GM19099 (cell line): ENCODE data around the gene SUPT4H1.

Experiments
- POLR2A ChIP-seq: IDR thresholded peaks from 3 replicates; pipeline ENCODE4 v1.6.1; 2011; ENCODE audit warnings: low read depth; ENCODE audit not compliant: insufficient read length; ENCODE audit errors: extremely low read depth

Gene SUPT4H1

DNA sequence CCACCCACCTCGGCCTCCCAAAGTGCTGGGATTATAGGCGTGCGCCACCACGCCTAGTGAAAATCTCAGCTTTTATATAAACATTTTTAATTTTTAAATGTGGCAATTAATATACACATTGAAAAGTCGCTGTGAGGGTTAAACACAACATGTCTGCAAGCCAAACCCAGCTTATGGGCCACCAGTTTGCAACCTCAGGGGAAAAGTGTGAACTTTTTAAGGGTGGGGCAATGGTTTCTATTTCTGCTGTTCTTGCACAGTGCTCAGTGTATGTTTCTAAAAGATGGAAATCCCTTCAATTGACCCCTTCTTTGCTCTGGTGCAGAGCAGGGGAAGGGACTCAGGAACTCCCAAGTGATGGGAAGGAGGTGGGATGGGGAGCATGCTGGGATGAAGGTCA, 18.3 kb upstream of the SUPT4H1 start:
- no peak for TF ChIP-seq POLR2A

DNA sequence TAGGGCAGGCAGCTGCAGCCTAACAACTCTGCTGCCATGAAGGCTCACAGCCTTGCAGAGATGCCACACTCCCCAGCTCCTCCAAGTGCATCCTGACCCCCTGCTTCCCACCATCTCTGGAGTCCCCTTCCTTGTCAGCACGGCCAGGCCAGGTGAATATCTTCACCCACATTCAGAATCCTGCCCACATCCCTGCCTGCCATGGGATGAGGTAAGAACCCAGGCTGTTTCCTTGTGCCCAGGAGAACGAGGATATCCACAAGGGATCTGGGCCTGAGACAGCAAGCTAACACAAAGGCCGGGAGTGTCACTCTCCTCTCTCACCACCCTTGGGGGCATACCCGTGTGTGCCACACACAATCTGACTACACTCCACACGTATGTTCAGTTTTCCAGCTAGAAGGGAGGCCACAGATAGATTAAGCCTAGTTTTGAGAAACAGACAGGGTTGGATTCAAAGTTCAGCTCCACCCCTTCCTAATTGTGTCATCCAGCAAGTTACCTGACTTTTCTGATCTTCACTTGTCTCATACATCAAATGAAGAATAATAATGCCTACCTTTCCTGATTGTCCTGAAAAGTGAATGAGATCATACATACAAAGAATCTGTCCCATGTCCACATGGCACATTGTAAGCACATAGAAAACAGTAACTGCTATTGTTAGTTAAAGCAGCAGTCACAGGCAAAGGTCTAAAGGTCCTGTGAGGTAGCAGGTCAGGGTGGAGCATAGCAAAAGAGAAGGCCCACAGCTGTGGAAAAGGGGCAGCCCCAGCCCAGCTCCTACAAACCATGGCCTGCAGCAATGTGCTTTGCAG, 17.4 kb upstream of the SUPT4H1 start:
- TF ChIP-seq POLR2A, result no peak

DNA sequence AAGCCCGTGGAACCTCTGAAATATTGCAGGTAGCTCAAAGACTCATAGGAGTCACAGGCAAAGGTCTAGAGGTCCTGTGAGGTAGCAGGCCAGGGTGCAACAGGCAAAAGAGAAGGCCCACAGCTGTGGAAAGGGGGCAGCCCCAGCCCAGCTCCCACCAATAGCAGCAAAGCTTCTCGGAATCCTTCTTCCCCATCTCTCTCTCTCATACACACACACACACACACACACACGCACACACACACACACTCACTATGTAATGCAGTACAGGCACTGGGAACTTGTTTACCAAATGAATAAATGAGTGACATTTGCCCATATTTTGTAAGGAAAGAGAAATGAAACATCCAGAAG, 16.8 kb upstream of the SUPT4H1 start:
- no peak for TF ChIP-seq POLR2A

DNA sequence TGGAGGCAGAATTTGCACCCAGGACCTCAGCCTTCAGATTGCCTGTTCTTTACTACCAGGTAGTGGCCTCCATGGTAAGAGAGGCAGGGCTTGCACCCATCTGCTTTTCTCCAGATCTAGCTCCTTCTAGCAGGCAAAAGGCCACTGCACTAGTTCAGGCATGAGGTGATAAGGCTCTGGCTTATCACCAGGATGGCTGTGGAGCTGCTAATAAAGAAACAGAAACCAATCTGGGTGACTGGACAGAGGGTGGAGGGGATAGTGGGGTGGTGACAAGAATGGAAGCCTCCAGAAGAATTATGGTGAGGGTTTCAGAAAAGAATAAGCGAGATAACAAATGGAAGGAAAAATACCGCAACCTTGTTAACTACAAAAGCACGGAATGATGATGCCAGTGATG, 15.5 kb upstream of the SUPT4H1 start:
- no peak for TF ChIP-seq POLR2A

DNA sequence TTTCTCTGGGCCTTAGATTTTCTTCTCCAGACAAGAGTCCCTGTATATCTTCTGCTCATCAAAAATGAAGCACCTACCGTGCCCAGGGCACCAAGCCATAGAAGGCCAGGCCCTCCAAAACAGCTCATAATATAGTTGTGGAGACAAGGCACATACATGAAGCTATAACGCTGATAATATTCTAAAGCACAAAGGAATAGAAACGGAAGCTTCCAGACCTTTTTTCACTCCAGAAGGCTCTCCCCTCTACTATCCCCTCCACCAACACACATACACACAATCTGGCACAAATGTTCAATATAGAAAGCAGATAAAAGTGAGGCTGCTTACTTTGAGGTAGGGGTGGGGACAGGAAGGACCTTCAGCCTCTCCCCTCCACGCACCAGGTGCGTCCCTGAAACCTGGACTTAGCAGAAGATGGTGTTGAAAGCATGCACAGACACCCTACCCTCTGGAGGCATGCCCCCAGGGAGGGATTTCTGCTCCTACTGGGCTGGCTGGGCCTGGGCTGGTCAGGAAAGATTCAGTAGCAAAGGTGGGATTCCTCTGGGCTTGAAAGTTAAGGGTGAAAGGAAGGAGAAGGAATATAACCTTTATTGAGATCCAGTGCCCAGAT, 14.1 kb upstream of the SUPT4H1 start:
- no peak for TF ChIP-seq POLR2A

DNA sequence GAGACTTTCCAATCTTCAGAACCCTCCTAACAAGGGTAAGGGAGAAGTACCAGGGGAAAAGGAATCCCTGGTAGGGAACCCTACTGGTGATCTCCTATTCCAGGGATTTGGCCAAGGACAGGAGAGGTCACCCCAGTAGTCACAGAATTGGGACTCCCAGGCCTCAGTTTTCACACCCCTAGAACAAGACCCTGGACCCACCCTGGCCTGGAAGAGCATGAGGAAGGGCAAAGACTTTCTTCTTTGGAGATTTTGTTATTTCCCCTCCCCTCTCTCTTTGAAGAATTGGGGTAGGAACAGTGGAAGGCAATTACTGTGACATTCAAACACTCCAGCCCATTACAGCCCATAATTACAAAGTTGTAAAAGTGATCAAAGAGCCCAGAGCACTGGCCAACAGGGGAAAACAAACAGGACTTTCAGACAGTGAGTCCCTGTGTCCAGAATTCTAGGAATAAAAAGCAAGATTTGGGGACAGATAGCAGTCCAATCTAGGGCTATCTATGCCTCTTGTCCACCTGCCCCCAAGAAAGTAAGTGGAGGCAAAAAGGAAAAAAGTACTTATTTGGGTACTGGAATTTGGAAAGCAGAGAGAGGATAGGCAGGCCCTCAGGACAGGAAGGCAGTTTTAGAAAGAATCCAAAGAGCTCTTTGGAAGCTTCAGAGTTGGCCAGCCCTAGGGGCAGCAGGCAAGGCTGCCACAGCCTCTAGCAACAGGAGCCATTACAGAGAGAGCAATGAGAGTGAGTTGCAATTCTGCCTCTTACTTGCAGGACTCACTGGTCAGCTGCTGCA, 13.4 kb upstream of the SUPT4H1 start:
- no peak for TF ChIP-seq POLR2A

DNA sequence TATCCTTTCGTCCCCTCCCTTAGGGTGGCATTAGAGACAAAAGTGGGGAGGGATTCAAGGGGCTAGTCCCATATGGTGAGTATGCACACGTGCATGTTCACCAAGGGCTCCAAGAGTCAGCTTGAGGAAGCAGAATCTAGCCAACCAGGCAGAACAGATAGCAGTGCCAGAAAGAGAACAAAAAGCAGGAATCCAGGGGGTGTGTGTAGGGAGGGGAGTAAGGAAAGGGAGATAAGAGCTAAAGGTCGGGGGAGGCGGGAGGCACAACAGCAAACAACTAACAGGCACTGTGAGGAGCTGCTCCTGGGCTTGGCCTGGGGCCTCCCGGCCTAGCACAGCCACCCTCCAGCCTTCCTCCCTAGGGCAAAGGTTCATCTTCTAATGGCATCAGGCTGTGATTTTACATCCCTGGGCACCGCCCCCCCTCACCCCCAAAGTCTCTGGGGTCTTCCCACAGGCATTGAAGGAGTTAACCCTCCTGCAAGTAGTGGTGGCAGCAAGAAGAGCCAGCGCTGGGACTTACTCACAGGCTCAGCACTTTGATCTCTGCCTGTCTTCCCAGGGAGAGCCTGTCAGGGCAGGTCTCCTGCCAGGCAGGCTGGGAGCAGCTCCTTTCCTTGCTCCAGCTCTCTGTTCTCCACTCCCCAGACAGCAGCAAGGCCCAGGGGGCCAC, 12.4 kb upstream of the SUPT4H1 start:
- TF ChIP-seq POLR2A, result no peak

DNA sequence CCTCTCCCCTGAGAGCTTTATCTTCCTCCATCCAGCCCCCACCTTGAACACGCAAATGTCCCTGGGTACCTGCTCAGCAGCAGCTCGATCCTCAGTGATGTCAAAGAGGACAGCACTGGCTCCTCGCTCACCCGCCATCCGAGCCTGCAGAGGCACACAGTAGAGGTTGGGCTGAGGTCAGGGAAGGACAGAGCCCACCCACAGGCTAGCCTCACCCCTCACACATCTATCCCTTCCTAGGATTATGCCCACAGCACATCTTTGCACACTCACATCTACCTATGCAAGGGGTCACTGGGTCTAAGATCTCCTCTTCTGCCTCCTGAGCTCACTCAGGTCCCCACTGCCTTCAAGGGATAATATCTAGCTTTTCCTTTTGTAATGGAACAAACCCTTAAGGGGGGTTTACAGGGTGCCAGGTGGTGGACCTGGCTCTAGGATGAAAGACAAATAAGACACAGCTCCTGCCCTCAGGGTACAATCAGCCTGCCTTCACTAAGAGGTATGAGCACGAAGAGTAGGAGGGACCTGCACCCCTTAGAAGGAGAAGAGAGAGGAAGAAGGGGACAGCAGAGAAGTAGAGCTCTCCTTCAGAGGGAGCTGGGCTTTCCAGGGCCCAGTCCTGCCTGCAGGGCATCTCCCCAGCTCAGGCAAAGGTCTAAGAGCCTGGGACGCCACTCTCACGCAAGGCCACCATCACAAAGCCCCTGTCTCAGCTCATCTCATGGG, 11.6 kb upstream of the SUPT4H1 start:
- TF ChIP-seq POLR2A, result no peak

DNA sequence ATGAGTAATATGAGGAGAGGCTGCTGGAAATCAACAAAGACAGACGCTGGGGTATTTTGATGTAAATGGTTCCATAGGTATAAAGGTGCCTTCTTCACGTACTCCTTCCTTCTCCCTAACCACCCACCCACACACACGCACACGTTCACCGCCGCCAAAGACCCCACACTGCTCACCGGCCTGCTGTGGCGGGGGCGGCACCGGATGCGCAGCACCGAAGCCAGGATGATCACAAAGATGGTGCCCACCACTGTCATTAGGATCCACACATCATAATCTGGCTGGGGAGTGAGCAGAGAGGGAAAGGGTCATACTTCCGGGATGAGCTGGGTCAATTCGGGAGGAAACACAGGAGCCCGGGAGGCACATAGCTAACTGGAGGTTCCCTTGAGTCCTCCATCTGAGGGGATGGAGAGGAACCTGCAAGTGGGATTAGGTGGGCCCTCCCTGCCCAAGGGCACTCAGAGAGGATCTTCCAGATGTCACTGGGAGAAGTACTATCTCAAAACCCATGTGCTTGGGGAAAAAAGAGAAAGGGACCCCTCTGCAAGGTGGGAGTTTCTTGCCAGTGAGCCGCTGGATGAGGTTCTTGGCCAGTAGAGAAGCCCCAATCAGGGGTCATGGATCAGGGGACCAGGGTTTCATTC, 10.5 kb upstream of the SUPT4H1 start:
- no peak for TF ChIP-seq POLR2A

DNA sequence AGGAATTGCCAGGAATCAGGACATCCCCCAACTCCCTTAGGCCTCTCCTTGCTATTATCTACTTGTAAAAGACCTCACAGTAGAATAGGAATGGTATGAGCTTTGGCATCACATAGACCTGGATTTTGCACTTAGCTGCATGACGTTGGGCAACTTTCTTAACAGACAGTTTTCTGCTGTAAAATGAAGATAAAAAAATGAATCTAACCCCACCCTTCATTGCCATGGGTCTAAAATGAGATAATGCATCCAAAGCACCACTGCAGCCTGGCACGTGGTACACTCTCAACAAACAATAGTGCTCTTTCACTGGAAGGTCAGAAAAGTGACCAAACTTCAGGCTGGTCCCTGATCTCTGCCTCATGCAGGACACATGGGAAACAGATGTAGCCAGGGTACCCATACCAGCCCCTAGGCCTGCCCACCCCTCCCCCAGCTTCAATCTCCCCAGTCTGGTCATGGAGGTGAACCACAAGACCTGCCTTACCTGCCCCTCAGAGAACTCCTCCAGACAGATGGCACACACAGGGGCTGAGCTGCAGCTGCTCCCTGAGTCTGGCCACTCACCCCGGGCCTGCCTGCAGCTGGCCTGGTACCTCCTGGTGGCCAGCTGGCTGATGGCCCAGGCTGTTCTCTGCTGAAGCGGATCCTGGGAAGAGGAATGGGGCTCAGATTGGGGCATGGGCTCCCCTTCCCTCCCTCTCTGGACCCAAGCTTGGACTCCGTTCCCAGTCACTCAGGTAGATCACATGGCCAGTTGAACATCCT, 8.5 kb upstream of the SUPT4H1 start:
- TF ChIP-seq POLR2A, result no peak

DNA sequence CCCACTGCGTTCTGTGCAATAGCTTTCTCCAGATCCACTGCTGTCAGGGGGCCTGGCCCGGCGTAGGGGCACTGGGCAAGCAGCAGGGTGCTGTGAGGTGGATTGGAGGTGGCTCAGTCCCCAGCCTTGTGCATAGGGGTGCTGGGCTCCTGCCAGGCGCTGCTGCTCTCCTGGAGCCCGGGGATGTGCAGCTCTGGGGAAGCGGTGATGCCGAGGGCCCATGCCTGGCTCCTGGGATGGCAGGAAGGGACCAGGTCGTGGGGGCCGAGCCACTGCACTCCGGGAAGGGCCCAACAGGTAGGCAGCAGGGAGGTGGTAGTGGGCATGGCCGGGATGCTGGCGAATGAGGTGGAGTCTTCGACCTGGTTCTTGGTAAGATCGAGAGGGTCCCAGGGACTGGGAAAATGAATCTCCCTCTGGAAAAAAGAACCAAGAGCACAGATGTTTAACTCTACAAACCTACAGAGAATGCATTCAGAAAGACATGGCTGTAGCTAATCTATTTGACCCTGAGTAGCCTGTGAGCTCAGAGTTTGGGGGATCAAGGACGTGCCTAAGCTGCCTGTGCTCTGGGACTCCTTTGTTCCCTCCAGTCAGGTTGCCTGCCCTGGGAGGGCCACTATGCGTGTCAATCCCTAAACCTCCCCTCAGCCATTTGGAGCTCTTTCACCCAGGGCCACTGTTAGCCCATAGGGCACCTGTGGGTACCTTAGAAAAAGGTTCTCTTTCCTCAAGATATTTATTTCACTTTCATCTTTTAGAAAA, 6.6 kb upstream of the SUPT4H1 start:
- no peak for TF ChIP-seq POLR2A
